Measurements from ENCODE around the gene KCNJ4.
"Not testable (repeated sequence)": the region's sequence is repeated elsewhere in the genome, so short reads cannot be mapped to it uniquely, and the experiment has no call there.

The KCNJ4 gene

DNA sequence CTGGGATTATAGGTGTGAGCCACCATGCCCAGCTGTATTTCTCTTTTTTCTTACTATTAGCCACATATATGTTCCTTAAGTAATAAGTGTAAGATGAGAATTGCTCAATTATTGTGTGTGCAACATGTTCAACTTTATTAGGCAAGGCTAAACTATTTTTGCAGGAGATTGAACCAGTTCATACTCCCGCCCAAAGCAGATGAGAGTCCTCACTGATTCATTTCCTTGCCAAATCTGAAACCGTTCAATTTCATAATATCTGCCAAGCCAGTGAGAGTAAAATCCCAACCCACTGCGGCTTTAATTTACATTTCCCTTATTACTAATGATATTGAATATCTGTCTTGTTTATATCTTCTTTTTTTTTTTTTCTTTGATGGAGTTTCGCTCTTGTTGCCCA lies 48.4 kb downstream of the KCNJ4 start:
- Histone ChIP-seq H3K9ac (ENCODE audit: low read length) (no peak overlapping the region), H3K4me1 (ENCODE audit: control insufficient read depth, insufficient read depth, low read length) (peaks cover 6% of the 10 kb centered on the region), H3K36me3 (ENCODE audit: control insufficient read depth, insufficient read depth, low read length) (no peaks in the 10 kb centered on the region), H3K9me3 (ENCODE audit: control insufficient read depth, insufficient read depth, low read depth, low read length) (peaks cover 6% of the 10 kb centered on the region; the same call in 1 of the 2 replicates), H3K27me3 (ENCODE audit: control insufficient read depth, insufficient read depth, low read length) (no peaks in the 10 kb centered on the region), H3K4me3 (ENCODE audit: low read depth, low read length) (no peak overlapping the region), H3K27ac (ENCODE audit: low read depth, low read length) (no peak overlapping the region)

DNA sequence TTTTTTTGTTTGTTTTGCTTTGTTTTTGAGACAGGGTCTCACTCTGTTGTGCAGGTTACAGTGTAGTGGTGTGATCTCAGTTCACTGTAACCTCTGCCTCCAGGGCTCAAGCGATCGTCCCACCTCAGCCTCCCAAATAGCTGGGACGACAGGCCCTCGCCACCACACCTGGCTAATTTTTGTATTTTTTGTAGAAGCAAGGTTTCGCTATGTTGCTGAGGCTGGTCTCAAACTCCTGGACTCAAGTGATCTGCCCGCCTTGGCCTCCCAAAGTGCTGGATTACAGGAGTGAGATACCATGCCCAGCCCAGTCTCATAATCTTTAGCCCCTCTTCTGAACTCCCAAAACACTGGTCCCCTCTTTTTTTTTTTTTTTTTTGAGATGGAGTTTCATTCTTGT lies 50.6 kb downstream of the KCNJ4 start:
- Histone ChIP-seq H3K27ac (ENCODE audit: low read depth, low read length) (no peak overlapping the region), H3K4me3 (ENCODE audit: low read depth, low read length) (no peak overlapping the region), H3K27me3 (ENCODE audit: control insufficient read depth, insufficient read depth, low read length) (no peaks in the 10 kb centered on the region), H3K4me1 (ENCODE audit: control insufficient read depth, insufficient read depth, low read length) (peaks cover 18% of the 10 kb centered on the region), H3K36me3 (ENCODE audit: control insufficient read depth, insufficient read depth, low read length) (no peaks in the 10 kb centered on the region), H3K9ac (ENCODE audit: low read length) (no peak overlapping the region), H3K9me3 (ENCODE audit: control insufficient read depth, insufficient read depth, low read depth, low read length) (no peaks in the 10 kb centered on the region)

DNA sequence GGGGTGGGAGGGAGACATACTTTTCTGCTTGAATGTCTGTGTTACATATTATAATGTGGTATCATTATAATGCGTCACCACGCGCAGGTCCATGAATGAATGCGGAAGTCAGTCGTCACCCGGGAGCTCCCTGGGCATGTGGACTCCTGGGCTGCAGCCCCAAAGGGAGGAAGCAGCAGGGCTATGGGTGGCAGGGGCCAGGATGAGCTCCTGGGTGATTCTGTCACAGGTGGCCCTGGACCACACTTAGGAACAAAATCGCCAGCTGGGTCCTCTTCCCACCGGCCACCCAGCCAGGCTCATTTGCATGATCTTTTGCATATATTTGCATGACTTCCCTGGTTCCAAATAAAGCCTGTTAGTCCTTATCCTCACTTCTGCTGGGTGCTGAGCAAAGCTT lies 51.2 kb downstream of the KCNJ4 start:
- Histone ChIP-seq H3K27me3 (ENCODE audit: control insufficient read depth, insufficient read depth, low read length) (no peaks in the 10 kb centered on the region), H3K4me3 (ENCODE audit: low read depth, low read length) (no peak overlapping the region), H3K27ac (ENCODE audit: low read depth, low read length) (no peak overlapping the region), H3K9ac (ENCODE audit: low read length) (no peak overlapping the region), H3K9me3 (ENCODE audit: control insufficient read depth, insufficient read depth, low read depth, low read length) (no peaks in the 10 kb centered on the region), H3K4me1 (ENCODE audit: control insufficient read depth, insufficient read depth, low read length) (peaks cover 18% of the 10 kb centered on the region), H3K36me3 (ENCODE audit: control insufficient read depth, insufficient read depth, low read length) (no peaks in the 10 kb centered on the region)

DNA sequence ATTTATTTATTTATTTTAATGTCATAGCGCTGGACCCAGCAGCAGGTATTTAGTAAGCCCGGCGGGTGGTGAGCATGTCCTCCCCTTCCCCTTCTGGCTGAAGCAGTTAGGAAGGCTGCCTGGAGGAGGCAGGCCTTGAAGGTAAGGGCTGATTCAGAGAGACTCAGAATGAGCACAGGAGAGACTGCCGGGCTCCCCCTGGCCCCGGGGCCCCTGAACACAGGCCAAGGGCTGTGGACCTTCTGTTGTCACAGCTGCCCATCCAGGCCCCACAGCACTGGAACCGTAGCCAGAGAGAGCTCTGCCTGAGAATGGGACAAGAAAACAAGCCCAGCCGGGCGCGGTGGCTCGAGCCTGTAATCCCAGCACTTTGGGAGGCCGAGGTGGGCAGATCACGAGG lies 52.8 kb downstream of the KCNJ4 start:
- no peaks in the 10 kb centered on the region for H3K9me3 ChIP-seq (ENCODE audit: control insufficient read depth, insufficient read depth, low read depth, low read length)
- H3K36me3 ChIP-seq (ENCODE audit: control insufficient read depth, insufficient read depth, low read length) = no peaks in the 10 kb centered on the region
- H3K4me3 ChIP-seq (ENCODE audit: low read depth, low read length) = no peak overlapping the region
- H3K4me1 ChIP-seq (ENCODE audit: control insufficient read depth, insufficient read depth, low read length) = peaks cover 18% of the 10 kb centered on the region
- H3K9ac ChIP-seq (ENCODE audit: low read length) = no peak overlapping the region
- no peak overlapping the region for H3K27ac ChIP-seq (ENCODE audit: low read depth, low read length)
- no peaks in the 10 kb centered on the region for H3K27me3 ChIP-seq (ENCODE audit: control insufficient read depth, insufficient read depth, low read length)

DNA sequence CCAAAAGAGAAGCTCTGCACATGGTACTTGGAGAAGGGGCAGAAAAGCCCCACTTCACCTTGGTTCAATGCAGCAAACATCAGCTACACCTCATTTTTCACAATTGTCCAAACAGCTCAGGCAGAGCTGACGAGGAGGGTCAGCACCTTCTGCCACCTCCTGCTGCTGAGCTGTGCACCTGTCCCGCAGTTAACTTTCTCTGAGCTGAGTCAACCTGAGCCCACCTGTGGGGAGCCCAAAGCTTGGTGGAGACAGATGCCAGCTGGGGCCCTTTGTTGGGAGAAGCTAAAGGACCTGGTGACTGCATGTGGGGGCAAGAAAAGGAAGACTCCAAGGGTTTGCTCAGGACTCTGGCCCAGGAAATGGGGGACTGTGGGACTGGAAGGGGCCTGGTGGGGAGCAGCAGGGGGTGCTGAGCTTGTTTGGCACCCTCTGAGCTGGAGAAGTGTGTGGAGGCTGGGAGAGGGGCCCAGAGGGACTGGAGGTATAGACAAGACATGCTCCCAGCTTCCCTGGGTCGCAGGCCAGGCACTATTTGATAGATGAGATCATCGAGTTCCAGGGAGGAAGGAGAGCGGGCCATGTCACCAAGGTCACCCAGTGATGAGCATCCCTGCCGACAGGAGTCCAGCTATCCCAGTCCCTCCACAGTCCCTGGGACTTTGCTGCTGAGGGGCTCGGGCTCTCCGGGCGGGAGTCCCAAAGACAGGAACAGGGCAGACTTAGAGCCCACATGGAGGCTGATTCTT lies 53.5 kb downstream of the KCNJ4 start:
- Histone ChIP-seq H3K9ac (ENCODE audit: low read length) (no peak overlapping the region), H3K4me3 (ENCODE audit: low read depth, low read length) (no peak overlapping the region), H3K36me3 (ENCODE audit: control insufficient read depth, insufficient read depth, low read length) (no peaks in the 10 kb centered on the region), H3K9me3 (ENCODE audit: control insufficient read depth, insufficient read depth, low read depth, low read length) (no peaks in the 10 kb centered on the region), H3K27me3 (ENCODE audit: control insufficient read depth, insufficient read depth, low read length) (no peaks in the 10 kb centered on the region), H3K27ac (ENCODE audit: low read depth, low read length) (no peak overlapping the region), H3K4me1 (ENCODE audit: control insufficient read depth, insufficient read depth, low read length) (peaks cover 20% of the 10 kb centered on the region)

DNA sequence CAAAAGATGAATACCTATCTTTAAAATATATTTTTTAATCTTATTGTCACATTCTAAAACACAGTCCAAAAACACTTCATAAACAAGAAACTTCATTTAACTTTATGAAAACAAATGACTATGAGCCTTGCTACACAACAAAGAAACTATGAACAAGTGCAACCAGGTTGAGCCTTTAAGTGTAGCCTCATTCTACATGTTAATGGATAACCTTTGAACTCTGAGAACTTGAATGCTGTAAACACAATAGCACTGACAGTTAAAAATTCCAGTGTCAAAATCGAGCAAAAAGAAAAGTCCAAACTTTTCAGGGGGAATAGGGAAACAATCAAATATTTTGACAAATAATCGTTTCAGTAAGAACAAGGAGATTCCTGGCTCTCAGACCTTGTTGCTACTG lies 54.7 kb downstream of the KCNJ4 start:
- not testable (repeated sequence) for H3K36me3 ChIP-seq (ENCODE audit: control insufficient read depth, insufficient read depth, low read length); H3K27me3 ChIP-seq (ENCODE audit: control insufficient read depth, insufficient read depth, low read length); H3K9me3 ChIP-seq (ENCODE audit: control insufficient read depth, insufficient read depth, low read depth, low read length); H3K27ac ChIP-seq (ENCODE audit: low read depth, low read length); H3K4me3 ChIP-seq (ENCODE audit: low read depth, low read length); H3K9ac ChIP-seq (ENCODE audit: low read length)
- peaks cover 27% of the 10 kb centered on the region for H3K4me1 ChIP-seq (ENCODE audit: control insufficient read depth, insufficient read depth, low read length)

DNA sequence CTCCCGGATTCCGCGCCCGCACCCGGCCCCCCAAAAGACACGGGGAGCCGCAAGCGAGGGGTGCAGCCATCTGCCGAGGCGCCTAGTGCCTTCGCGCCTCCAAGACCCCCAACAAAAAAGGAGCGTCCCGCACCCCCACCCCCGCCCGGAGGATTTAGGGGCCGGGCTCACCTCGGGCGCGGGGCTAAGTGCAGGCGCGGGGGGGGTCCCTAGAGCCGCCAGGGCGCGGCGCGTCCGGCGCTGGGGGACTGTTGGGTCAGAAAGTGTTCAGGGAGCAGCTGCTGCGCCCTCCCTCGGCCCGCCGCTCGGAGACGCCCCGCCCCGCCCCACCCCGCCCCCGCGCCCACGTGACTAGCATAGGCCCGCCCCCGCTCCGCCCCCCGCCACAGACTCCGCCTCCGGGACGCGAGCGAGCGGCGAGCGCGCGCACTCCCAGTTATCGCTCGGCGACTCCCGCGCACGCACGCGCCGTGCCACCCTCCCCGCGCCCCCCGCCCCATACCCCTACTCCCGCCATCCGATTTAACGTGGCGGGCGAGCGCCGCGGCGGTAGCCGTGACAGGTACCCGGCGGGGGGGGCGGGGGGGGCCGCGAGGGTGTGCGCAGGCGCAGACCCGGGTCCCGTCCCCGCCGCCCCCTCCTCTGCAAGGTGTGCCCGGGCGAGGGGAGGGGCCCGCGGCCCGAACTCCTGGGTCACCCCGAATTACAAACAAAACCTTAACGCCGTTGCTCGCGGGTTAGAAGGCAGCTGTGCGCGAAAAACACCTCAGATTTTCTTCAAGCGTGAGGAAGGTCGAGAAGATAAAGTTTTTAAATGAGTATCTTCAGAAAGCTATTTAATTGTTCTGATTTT lies 56.2 kb downstream of the KCNJ4 start:
- Histone ChIP-seq H3K27me3 (ENCODE audit: control insufficient read depth, insufficient read depth, low read length) (no peaks in the 10 kb centered on the region), H3K4me1 (ENCODE audit: control insufficient read depth, insufficient read depth, low read length) (peaks cover 32% of the 10 kb centered on the region), H3K4me3 (ENCODE audit: low read depth, low read length) (peak overlapping the region; percentile 90), H3K9ac (ENCODE audit: low read length) (peak overlapping the region; percentile 84), H3K36me3 (ENCODE audit: control insufficient read depth, insufficient read depth, low read length) (no peaks in the 10 kb centered on the region), H3K27ac (ENCODE audit: low read depth, low read length) (peak overlapping the region; percentile 62; the same call in 1 of the 2 replicates), H3K9me3 (ENCODE audit: control insufficient read depth, insufficient read depth, low read depth, low read length) (no peaks in the 10 kb centered on the region)

DNA sequence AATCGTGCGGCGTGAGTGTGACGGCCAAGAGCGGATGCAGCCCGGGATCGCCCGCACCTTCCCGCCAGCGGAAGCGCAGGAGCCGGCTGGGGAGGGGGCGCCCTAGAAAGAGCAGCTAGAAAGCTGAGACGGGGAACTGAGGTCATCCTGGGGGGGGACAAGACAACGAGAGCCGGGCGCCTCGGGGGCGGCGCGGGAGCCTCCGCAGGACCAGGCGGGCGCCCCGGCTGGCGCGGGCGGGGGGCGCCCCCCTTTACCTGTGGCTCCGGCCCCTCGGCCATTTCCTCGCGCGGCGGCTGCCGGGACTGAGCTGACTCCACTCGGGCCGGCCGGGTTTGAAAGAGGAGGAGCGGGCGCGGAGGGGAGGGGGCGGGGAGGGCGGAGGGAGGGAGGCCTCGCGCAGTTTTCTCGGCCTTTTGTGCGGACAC lies 56.8 kb downstream of the KCNJ4 start:
- Histone ChIP-seq H3K4me1 (ENCODE audit: control insufficient read depth, insufficient read depth, low read length) (peaks cover 35% of the 10 kb centered on the region), H3K27ac (ENCODE audit: low read depth, low read length) (peak overlapping the region; percentile 57; the same call in 1 of the 2 replicates)

DNA sequence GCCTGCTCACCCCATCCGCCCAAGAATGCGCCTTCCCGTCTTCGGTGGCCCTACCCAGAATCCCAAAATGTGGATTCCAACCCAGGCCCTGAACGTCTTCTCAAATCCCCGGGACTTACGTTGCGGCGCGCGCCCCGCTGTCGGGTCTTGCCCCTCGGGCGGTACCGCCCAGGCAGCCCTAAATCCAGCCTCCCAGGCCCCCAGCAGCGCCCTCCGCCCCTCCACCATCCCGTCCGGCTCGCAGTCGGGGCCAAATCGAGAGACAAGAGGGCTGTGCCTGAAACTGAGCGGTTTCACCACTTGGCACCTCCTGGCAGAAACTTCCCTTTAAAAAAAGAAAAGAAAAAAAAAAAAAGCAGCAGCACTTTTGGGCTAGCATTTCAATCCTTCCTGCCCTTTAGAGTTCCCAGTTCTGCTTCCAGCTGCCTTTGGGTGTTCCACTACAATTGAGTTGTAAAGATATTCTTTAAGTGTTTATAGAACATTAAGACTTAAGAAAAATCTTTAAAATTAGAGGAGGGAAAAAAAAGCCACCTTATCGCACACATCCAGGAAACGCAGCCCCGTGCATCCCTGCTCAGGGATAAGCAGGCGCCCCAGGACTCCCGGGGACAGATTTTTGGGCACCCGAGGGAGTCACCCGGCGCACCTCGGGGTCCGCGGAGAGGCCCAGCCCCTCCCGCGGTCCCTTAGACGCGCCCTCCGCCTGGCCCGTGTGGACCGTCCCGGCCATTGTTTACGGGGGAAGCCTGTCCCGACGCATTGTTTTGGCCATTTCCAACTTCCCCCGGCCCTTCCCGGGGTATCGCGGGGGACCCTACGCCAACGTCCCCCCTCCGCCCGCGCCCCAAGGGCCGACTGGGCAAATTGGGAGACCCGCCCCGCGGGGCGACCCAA lies 57.6 kb downstream of the KCNJ4 start:
- H3K36me3 ChIP-seq (ENCODE audit: control insufficient read depth, insufficient read depth, low read length) = no peaks in the 10 kb centered on the region
- H3K27me3 ChIP-seq (ENCODE audit: control insufficient read depth, insufficient read depth, low read length) = no peaks in the 10 kb centered on the region
- peak overlapping the region; percentile 89 for H3K27ac ChIP-seq (ENCODE audit: low read depth, low read length)
- peak overlapping the region; percentile 84 for H3K9ac ChIP-seq (ENCODE audit: low read length)
- no peaks in the 10 kb centered on the region for H3K9me3 ChIP-seq (ENCODE audit: control insufficient read depth, insufficient read depth, low read depth, low read length)
- H3K4me3 ChIP-seq (ENCODE audit: low read depth, low read length) = peak overlapping the region; percentile 90
- peaks cover 40% of the 10 kb centered on the region for H3K4me1 ChIP-seq (ENCODE audit: control insufficient read depth, insufficient read depth, low read length)

More for the DNA sequence above, 56.8 kb downstream of the KCNJ4 start:
- Histone ChIP-seq H3K9ac (ENCODE audit: low read length) (peak overlapping the region; percentile 84), H3K4me3 (ENCODE audit: low read depth, low read length) (peak overlapping the region; percentile 90)
- not testable (repeated sequence) for H3K36me3 ChIP-seq (ENCODE audit: control insufficient read depth, insufficient read depth, low read length); H3K9me3 ChIP-seq (ENCODE audit: control insufficient read depth, insufficient read depth, low read depth, low read length); H3K27me3 ChIP-seq (ENCODE audit: control insufficient read depth, insufficient read depth, low read length)

DNA sequence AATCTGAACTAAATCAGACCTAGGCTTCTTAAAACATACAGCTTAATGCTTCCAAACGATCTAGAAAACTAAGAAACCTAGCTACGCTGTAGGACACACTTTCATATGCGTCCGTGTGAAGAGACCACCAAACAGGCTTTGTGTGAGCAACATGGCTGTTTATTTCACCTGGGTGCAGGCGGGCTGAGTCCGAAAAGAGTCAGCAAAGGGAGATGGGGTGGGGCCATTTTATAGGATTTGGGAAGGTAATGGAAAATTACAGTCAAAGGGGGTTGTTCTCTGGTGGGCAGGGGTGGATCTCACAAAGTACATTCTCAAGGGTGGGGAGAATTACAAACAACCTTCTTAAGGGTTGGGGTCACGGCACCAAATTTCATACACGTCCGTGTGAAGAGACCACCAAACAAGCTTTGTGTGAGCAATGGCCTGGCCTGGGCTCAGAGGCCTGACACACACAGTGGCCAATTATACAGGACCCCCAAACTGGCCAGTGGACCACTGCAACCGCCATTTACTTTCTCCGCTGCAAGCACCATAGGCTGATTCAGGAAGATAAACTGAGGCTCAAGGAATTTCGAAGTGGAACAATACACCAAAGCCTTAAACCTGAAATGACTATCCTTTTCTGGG lies 58.4 kb downstream of the KCNJ4 start:
- Histone ChIP-seq H3K4me3 (ENCODE audit: low read depth, low read length) (peak overlapping the region; percentile 90), H3K9ac (ENCODE audit: low read length) (peak overlapping the region; percentile 84), H3K27ac (ENCODE audit: low read depth, low read length) (peak overlapping the region; percentile 89), H3K4me1 (ENCODE audit: control insufficient read depth, insufficient read depth, low read length) (peaks cover 38% of the 10 kb centered on the region)
- H3K36me3 ChIP-seq (ENCODE audit: control insufficient read depth, insufficient read depth, low read length); H3K27me3 ChIP-seq (ENCODE audit: control insufficient read depth, insufficient read depth, low read length); H3K9me3 ChIP-seq (ENCODE audit: control insufficient read depth, insufficient read depth, low read depth, low read length): not testable (repeated sequence)

All from HUES6 (cell line).